Left cardiac atrium (tissue), 4 donors: ENCODE data around the gene IFRD2. TPM values are rescaled to one million over a fixed set of nuclear protein-coding genes. Genes with fewer than 3 reads are reported as not detected.
"Not testable (repeated sequence)": the region's sequence is repeated elsewhere in the genome, so short reads cannot be mapped to it uniquely, and the experiment has no call there.

Experiments
- ATAC-seq, 2 donors: fragments of 200-7000 bp; cut with Tn5 transposase; one replicate each; pipeline ENCODE4 v1.9.1; 2020; ENCODE audit warnings: mild to moderate bottlenecking in 2 of 2, moderate library complexity in 2 of 2
- DNase-seq: peaks from one replicate; pipeline ENCODE4 v3.0.0-alpha.2; 2020
- intact Hi-C, 2 donors: fragments of 100-400 bp; cut with DNase I; formaldehyde crosslinking; loops; one replicate each; pipeline versions ENCODE4 v1.14.1 to v1.15.1; 2022 to 2023
- total RNA-seq, 2 donors: library from RNA; stranded (reverse); fragmentation: NEBNext Ultra II Directional; extraction: Animal tissue kit (Norgen Biotek cat#: 25700); gene quantifications; one replicate each; pipeline ENCODE4 v1.2.1, GENCODE V29; 2021
- donor health status: DM: no; HTN: yes; CAD: no.
- donor health status: DM: no; HTN: yes; CAD: no; lungs with severe emphysema.
- donor health status: DM: yes; HTN: yes; CAD: no.
- donor health status: Dilated cardiomyopathy.

IFRD2 gene
- total RNA-seq, 2 donors from 2014 or later: 53.1 to 68.8 TPM

DNA sequence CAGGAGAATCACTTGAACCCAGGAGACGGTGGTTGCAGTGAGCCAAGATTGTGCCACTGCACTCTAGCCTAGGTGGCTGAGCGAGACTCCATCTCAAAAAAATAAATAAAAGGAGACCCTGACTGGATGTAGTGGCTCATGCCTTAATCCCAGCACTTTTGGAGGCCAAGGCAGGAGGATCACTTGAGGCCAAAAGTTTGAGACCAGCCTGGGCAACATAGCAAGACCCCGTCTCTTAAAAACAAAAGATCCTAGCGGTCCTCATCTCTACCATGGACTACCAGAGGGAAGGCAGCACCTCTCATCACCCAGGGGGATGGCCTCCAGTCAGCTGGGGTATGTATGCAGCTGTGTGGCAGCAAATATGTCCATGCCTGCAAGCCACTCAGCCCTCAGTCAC, 30.0 kb downstream of the IFRD2 start:
- ATAC-seq, intact Hi-C loops, DNase-seq: not testable (repeated sequence)

- DNase-seq (no peak), ATAC-seq (no peak)
- intact Hi-C loops: no loop called here
Measured at GRCh38 chr3:50261505-50261904, 30.7 kb downstream of the IFRD2 start.

GRCh38 chr3:50260942-50261441, 31.2 kb downstream of the IFRD2 start:
- DNase-seq (no peak), ATAC-seq (no peak)
- intact Hi-C loops: no loop called here

- ATAC-seq (peak; percentile 79 to 87), DNase-seq (peak; percentile 96)
- intact Hi-C loops: no loop called here
Measured at GRCh38 chr3:50260027-50260941, 31.9 kb downstream of the IFRD2 start.

DNA sequence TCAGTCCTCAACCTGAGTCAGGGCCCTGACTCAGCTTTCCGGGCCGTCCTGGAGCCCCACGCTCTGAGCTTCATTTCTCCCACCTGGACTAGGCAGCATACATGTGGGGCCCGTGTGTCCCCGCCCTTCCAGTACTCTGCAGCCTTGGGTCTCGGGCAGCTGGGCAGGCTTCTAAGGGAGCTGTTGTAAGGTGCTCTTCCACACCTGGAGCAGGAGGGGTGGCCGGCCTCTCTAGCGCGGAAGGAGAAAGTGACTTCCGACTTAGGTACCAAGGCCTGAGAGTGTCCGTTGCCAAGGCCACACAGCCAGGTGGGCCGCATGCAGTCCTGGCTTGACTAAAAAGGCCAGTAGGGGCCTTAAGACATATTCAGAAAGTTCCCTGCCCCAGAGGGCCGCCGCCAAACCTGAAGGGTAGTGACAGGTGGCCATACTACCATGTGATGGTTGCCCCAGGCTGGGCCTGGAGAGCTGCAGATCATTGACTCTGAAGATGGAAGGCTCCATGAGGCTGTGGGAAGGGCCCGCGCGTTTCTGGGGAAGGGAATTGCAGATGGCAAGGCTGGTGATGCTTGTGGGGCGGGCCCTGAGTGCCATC, 32.7 kb downstream of the IFRD2 start:
- ATAC-seq: peak in 1 of 2 donors; percentile 1
- intact Hi-C loops: no loop called here
- DNase-seq: no peak

- DNase-seq (no peak), ATAC-seq (no peak)
- intact Hi-C loops: no loop called here
Measured at GRCh38 chr3:50258979-50259378, 33.2 kb downstream of the IFRD2 start.

- ATAC-seq (no peak), DNase-seq (no peak)
- intact Hi-C loops: no loop called here
Measured at GRCh38 chr3:50258029-50258680, 34.1 kb downstream of the IFRD2 start.

- intact Hi-C loops: no loop called here
- ATAC-seq (no peak), DNase-seq (no peak)
Measured at GRCh38 chr3:50256978-50257890, 35.0 kb downstream of the IFRD2 start.

GRCh38 chr3:50255251-50255615, 37.0 kb downstream of the IFRD2 start:
- intact Hi-C loops: no loop called here
- no peak for DNase-seq
- no peak for ATAC-seq

DNA sequence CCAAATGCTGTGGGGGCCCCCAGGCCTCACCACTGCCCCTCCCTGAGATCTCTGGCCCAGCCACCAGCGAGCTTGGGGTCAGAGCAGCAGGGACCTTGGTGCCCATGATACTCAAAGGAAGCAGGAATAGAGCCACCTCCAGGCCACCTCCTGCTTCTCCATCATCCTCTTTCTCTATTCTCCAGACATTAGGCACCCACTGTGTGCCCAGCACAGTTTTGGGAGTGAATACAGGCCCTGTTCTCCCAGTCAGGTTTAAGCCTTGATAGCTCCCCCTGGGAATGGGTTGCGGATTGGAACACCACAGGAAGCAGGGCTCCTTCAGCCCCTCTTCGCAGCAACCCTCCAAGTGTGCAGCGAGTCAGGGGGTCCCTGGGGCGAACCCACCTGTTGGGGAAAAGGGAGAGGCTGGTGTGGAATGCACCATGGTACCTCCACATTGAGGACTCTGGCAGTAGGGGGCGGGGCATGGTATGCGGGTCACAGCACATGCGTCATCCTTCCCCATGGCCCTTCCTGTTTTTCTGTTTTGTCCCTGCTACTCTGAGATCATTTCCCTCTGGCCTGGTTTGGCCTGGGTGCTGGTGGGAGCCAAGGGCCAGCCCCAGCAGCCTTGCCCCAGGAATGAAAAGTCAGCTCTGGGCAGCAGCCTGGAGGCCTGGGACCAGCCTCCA, 37.5 kb downstream of the IFRD2 start:
- DNase-seq: peak; percentile 85
- peak; percentile 38 to 54 for ATAC-seq
- intact Hi-C loops: no loop called here

GRCh38 chr3:50251220-50251619, 41.0 kb downstream of the IFRD2 start:
- DNase-seq: peak; percentile 55
- intact Hi-C loops: no loop called here
- peak in 1 of 2 donors; percentile 69 for ATAC-seq

GRCh38 chr3:50250514-50250913, 41.7 kb downstream of the IFRD2 start:
- intact Hi-C loops: no loop called here
- no peak for DNase-seq
- no peak for ATAC-seq

- intact Hi-C loops: no loop called here
- DNase-seq: no peak
Measured at GRCh38 chr3:50249457-50249856, 42.8 kb downstream of the IFRD2 start.

DNA sequence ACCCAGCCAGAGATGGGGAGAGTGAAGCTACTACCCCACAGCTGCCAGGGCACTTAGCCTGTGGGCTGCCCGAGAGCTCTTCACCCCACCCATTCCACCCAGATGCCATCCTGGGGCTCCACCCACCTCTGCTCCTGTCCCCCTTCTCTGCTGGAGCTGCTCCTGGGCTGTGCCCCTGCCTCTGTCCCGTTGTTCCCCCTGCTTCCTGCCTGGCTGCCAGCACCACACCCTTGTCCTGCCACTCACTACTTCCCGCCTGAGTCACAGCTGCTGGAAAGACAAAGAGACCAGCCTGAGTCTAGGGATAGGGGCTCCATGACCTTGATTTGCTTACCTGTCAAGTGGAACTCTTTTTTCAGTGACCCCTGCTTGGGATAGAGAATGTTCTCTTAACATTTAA, 43.8 kb downstream of the IFRD2 start:
- intact Hi-C loops: no loop called here
- DNase-seq (peak; percentile 84), ATAC-seq (peak in 1 of 2 donors; percentile 41)

More at GRCh38 chr3:50249457-50249856, 42.8 kb downstream of the IFRD2 start:
- no peak for ATAC-seq

GRCh38 chr3:50246517-50246954, 45.7 kb downstream of the IFRD2 start:
- ATAC-seq: peak; percentile 24 to 44
- intact Hi-C loops: loop anchor here in 1 of 2 donors (2.0 kb wide), 1 partner anchor 20 kb away; no protein-coding TSS in a partner anchor
- DNase-seq: peak; percentile 77

GRCh38 chr3:50245831-50246516, 46.3 kb downstream of the IFRD2 start:
- DNase-seq (peak; percentile 93), ATAC-seq (peak; percentile 78 to 85)
- intact Hi-C loops: loop anchor here in 1 of 2 donors (2.0 kb wide), 1 partner anchor 19 kb away; no protein-coding TSS in a partner anchor

GRCh38 chr3:50245251-50245745, 46.9 kb downstream of the IFRD2 start:
- intact Hi-C loops: no loop called here
- ATAC-seq: no peak
- no peak for DNase-seq
